IMR-90 (cell line): ENCODE data around the gene COL8A1. TPM values are rescaled to one million over a fixed set of nuclear protein-coding genes. Genes with fewer than 3 reads are reported as not detected.
A peak's percentile ranks its signal among the peaks of the same experiment; 100 is the strongest.

Experiments
- ATAC-seq: fragments of 200-7000 bp; cut with Tn5 transposase; 2 replicates; pipeline ENCODE4 v1.9.1; 2020; ENCODE audit warnings: low read depth, mild to moderate bottlenecking, moderate library complexity
- BruUV-seq: library from RNA; stranded (reverse); fragments of 400-500 nt; replicated peaks from 2 replicates; lab custom pipeline; 2021; lab: Mats Ljungman, UMichigan
- CTCF ChIA-PET: fragments of 300-600 bp; formaldehyde crosslinking; extraction: SDS; loops from one replicate; lab custom pipeline; 2021; ENCODE audit warnings: antibody characterized with exemption; lab: Yijun Ruan, JAX
- POLR2A ChIA-PET: fragments of 300-600 bp; sonication (Branson Sonifier 250); formaldehyde crosslinking; loops from one replicate; lab custom pipeline; 2022; ENCODE audit warnings: antibody characterized with exemption; ENCODE audit not compliant: unreplicated experiment; lab: Charles Lee
- DNase-seq: peaks from one replicate; pipeline ENCODE4 v3.0.0; 2013
- H2AFZ ChIP-seq: replicated peaks from 2 replicates; pipeline ENCODE3; 2013; ENCODE audit warnings: low read length, mild to moderate bottlenecking; ENCODE audit not compliant: poor library complexity
- H2AK5ac ChIP-seq: 2 replicates; pipeline ENCODE4 v1.6.1; 2013; ENCODE audit warnings: low read depth, low read length, inconsistent platforms
- H2AK9ac ChIP-seq: replicated peaks from 2 replicates; pipeline ENCODE3; 2013; ENCODE audit warnings: mild to moderate bottlenecking, low read depth, low read length, moderate library complexity; ENCODE audit not compliant: poor library complexity
- H2BK120ac ChIP-seq: 2 replicates; pipeline ENCODE4 v1.6.1; 2013; ENCODE audit warnings: low read depth, low read length, inconsistent platforms
- H2BK15ac ChIP-seq: 3 replicates; pipeline ENCODE4 v1.6.1; 2013; ENCODE audit warnings: low read depth, low read length, inconsistent platforms
- H2BK20ac ChIP-seq: 2 replicates; pipeline ENCODE4 v1.6.1; 2013; ENCODE audit warnings: low read depth, mild to moderate bottlenecking, inconsistent platforms, low read length, moderate library complexity
- H2BK5ac ChIP-seq: 2 replicates; pipeline ENCODE4 v1.6.1; 2013; ENCODE audit warnings: mild to moderate bottlenecking, low read depth, low read length, inconsistent platforms; ENCODE audit not compliant: poor library complexity, severe bottlenecking
- H3K14ac ChIP-seq: replicated peaks from 2 replicates; pipeline ENCODE4 v1.6.1; 2013; ENCODE audit warnings: low read depth, low read length, inconsistent platforms
- H3K18ac ChIP-seq: 2 replicates; pipeline ENCODE4 v1.6.1; 2013; ENCODE audit warnings: low read depth, low read length, control low read depth
- H3K23ac ChIP-seq: 2 replicates; pipeline ENCODE4 v1.6.1; 2013; ENCODE audit warnings: low read depth, low read length, inconsistent platforms
- H3K27ac ChIP-seq: 2 replicates; pipeline ENCODE4 v1.5.1; 2013; ENCODE audit warnings: mild to moderate bottlenecking, control low read depth, low read length; ENCODE audit not compliant: insufficient read depth
- H3K27me3 ChIP-seq: 2 replicates; pipeline ENCODE4 v1.6.1; 2013; ENCODE audit warnings: low read length; ENCODE audit not compliant: control insufficient read depth, insufficient read depth
- H3K36me3 ChIP-seq: 2 replicates; pipeline ENCODE4 v1.6.1; 2013; ENCODE audit warnings: low read length, mixed read lengths; ENCODE audit not compliant: control insufficient read depth, insufficient read depth
- H3K4ac ChIP-seq: 2 replicates; pipeline ENCODE4 v1.6.1; 2013; ENCODE audit warnings: low read depth, low read length, inconsistent platforms
- H3K4me1 ChIP-seq: 2 replicates; pipeline ENCODE4 v1.6.1; 2013; ENCODE audit warnings: low read length, mixed read lengths; ENCODE audit not compliant: control insufficient read depth, insufficient read depth
- H3K4me2 ChIP-seq: 2 replicates; pipeline ENCODE4 v1.6.1; 2013; ENCODE audit warnings: low read depth, mild to moderate bottlenecking, control low read depth, low read length, moderate library complexity
- H3K4me3 ChIP-seq: 2 replicates; pipeline ENCODE4 v1.5.1; 2013; ENCODE audit warnings: low read depth, mild to moderate bottlenecking, control low read depth, low read length, moderate library complexity; ENCODE audit not compliant: insufficient read depth
- H3K56ac ChIP-seq: 2 replicates; pipeline ENCODE4 v1.6.1; 2013; ENCODE audit warnings: low read length, inconsistent platforms; ENCODE audit not compliant: insufficient read depth; ENCODE audit errors: extremely low read depth
- H3K79me1 ChIP-seq, 2 experiments: 2 replicates each; pipeline ENCODE4 v1.6.1; 2013; ENCODE audit warnings: low read length in 2 of 2, inconsistent platforms in 1 of 2, low read depth in 1 of 2
- H3K9ac ChIP-seq: 2 replicates; pipeline ENCODE4 v1.6.1; 2013; ENCODE audit warnings: low read depth, low read length, control low read depth
- H3K9me1 ChIP-seq: 2 replicates; pipeline ENCODE4 v1.6.1; 2013; ENCODE audit warnings: low read length, inconsistent platforms; ENCODE audit not compliant: insufficient read depth
- H3K9me3 ChIP-seq: 2 replicates; pipeline ENCODE4 v1.6.1; 2013; ENCODE audit warnings: low read length; ENCODE audit not compliant: control insufficient read depth, insufficient read depth
- H4K20me1 ChIP-seq: 2 replicates; pipeline ENCODE4 v1.6.1; 2013; ENCODE audit warnings: low read length, inconsistent platforms; ENCODE audit not compliant: insufficient read depth
- H4K5ac ChIP-seq: 2 replicates; pipeline ENCODE4 v1.6.1; 2013; ENCODE audit warnings: mild to moderate bottlenecking, low read depth, low read length, control low read depth
- H4K8ac ChIP-seq, 2 experiments: 2 replicates each; pipeline ENCODE4 v1.6.1; 2013; ENCODE audit warnings: low read depth in 2 of 2, low read length in 2 of 2, control low read depth in 1 of 2, inconsistent platforms in 1 of 2
- H4K91ac ChIP-seq: 2 replicates; pipeline ENCODE4 v1.6.1; 2013; ENCODE audit warnings: low read depth, low read length, inconsistent platforms; ENCODE audit not compliant: insufficient read depth
- RAD21 ChIP-seq: IDR thresholded peaks from 2 replicates; pipeline ENCODE4 v1.6.1; 2012; ENCODE audit warnings: low read length, improper control_type of control experiment
- RFX5 ChIP-seq: IDR thresholded peaks from 2 replicates; pipeline ENCODE4 v1.8.0; 2012; ENCODE audit warnings: low read depth, mild to moderate bottlenecking, low read length, moderate library complexity
- WGBS, 2 experiments: methylation state at CpG; one replicate each; pipeline versions ENCODE4 v1.1.5 to v1.1.7; 2013; ENCODE audit warnings: missing lambda C conversion rate in 2 of 2; ENCODE audit not compliant: insufficient read length in 1 of 2; ENCODE audit errors: extremely low coverage in 2 of 2; 5-methylcytosine and 5-hydroxymethylcytosine counted together
- dilution Hi-C: fragments of 300-500 bp; cut with HindIII; formaldehyde crosslinking; loops from one replicate; pipeline ENCODE4 v1.14.3; 2018; ENCODE audit warnings: low sequenced_read_pairs; ENCODE audit not compliant: unreplicated experiment
- in situ Hi-C: fragments of 300-500 bp; cut with MboI; formaldehyde crosslinking; loops from 3 replicates; pipeline ENCODE4 v1.14.3; 2019; ENCODE audit warnings: low sequenced_read_pairs, inconsistent platforms, mixed read lengths
- intact Hi-C: fragments of 100-400 bp; cut with micrococcal nuclease; formaldehyde crosslinking; loops from 2 replicates; pipeline ENCODE4 v1.10.0; 2022
- polyA plus RNA-seq, 3 experiments: library from polyadenylated mRNA; depleted of rRNA; stranded (reverse); fragments of >200 nt; gene quantifications; 2 replicates each; pipeline ENCODE4 v1.2.3, GENCODE V29; 2012; ENCODE audit warnings: low replicate concordance in 1 of 3
- total RNA-seq: library from RNA; depleted of rRNA; stranded (reverse); fragments of >200 nt; gene quantifications from 2 replicates; pipeline ENCODE4 v1.2.3, GENCODE V29; 2012
- TF ChIP-seq, protein P1 (sequence below): conservative IDR thresholded peaks from 2 replicates; pipeline ENCODE4 v1.5.1; 2012; ENCODE audit warnings: mild to moderate bottlenecking, low read depth, low read length, improper control_type of control experiment

The COL8A1 gene
- total and polyA plus RNA-seq, 2 of the 4 experiments (the other 2 are of a cell fraction), result 119 to 151 TPM

DNA sequence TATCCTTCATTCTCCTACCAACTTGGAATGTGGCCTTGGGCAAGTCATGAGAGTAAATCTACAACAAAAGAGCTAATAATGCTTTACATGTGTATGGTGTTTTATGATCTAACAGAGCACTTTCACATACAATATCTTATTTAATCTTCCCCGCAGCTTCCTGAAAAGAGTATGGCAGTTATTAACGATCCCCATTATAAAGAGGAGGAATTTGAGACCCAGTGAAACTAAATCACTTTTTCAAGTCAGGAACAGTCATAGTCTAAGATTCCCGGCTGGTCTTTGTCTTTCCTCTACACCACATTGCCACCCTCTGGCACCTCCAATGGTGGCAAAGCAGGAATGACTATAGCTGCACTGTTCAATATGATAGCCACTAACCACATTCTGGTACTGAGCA is 109.5 kb downstream of the COL8A1 start:
- ChIA-PET POLR2A (interaction anchor here (1.1 kb wide), 1 partner anchor 110 kb away, joined by 4 read pairs; no protein-coding TSS in a partner anchor), CTCF (interaction anchor here (0.6 to 1.2 kb wide), 6 partner anchors 10 to 633 kb away, joined by 3 to 4 read pairs (median 3); no protein-coding TSS in a partner anchor)
- Histone ChIP-seq H3K36me3 (no peaks in the 10 kb centered on the region), H2AFZ (no peak overlapping the region), H3K27ac (no peak overlapping the region), H3K56ac (no peak overlapping the region), H4K5ac (peak overlapping the region; percentile 24; the same call in 1 of the 2 replicates), H3K4me3 (no peak overlapping the region), H3K4ac (no peak overlapping the region), H3K4me1 (peaks cover 8% of the 10 kb centered on the region; the same call in 1 of the 2 replicates), H2BK20ac (no peak overlapping the region), H3K9me3 (no peaks in the 10 kb centered on the region), H3K9ac (no peak overlapping the region), H3K79me1 (peaks cover 0 to 12% of the 10 kb centered on the region in 2 experiments; a peak in 2 of 4 replicates), H4K8ac (no peak overlapping the region), H2AK9ac (no peak overlapping the region), H2BK120ac (no peak overlapping the region), H3K27me3 (no peaks in the 10 kb centered on the region), H2BK15ac (no peak overlapping the region), H4K20me1 (no peaks in the 10 kb centered on the region), H4K91ac (no peak overlapping the region), H3K23ac (no peak overlapping the region), H3K14ac (no peak overlapping the region), H2AK5ac (no peak overlapping the region), H3K9me1 (peaks cover 3% of the 10 kb centered on the region), H3K18ac (no peak overlapping the region), H2BK5ac (no peak overlapping the region), H3K4me2 (no peak overlapping the region)
- dilution Hi-C loops (no loop called here), in situ Hi-C loops (no loop called here), intact Hi-C loops (loop anchor here (5.0 kb wide), 1 partner anchor 56 kb away; no protein-coding TSS in a partner anchor)
- ATAC-seq, result peak; percentile 78
- BruUV-seq, result no TSS peak
- TF ChIP-seq, protein P1, sequence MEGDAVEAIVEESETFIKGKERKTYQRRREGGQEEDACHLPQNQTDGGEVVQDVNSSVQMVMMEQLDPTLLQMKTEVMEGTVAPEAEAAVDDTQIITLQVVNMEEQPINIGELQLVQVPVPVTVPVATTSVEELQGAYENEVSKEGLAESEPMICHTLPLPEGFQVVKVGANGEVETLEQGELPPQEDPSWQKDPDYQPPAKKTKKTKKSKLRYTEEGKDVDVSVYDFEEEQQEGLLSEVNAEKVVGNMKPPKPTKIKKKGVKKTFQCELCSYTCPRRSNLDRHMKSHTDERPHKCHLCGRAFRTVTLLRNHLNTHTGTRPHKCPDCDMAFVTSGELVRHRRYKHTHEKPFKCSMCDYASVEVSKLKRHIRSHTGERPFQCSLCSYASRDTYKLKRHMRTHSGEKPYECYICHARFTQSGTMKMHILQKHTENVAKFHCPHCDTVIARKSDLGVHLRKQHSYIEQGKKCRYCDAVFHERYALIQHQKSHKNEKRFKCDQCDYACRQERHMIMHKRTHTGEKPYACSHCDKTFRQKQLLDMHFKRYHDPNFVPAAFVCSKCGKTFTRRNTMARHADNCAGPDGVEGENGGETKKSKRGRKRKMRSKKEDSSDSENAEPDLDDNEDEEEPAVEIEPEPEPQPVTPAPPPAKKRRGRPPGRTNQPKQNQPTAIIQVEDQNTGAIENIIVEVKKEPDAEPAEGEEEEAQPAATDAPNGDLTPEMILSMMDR, result peak; percentile 50
- TF ChIP-seq RFX5 (no peak), RAD21 (peak; percentile 51)
- no CpG with 5 or more reads among the region's 3 CpGs for WGBS, 2 experiments
- peak; percentile 32 for DNase-seq
